Breast epithelium (tissue), 3 donors: ENCODE measurements around the gene OSBPL9.

Experiments used
- CTCF ChIP-seq, 3 donors: fragments of 450-650 bp; IDR thresholded peaks; one replicate each; pipeline ENCODE4 v1.5.1; 2016 to 2017; ENCODE audit warnings: antibody characterized with exemption in 3 of 3, mild to moderate bottlenecking in 3 of 3, moderate library complexity in 3 of 3
- POLR2A ChIP-seq: fragments of 450-650 bp; IDR thresholded peaks from one replicate; pipeline ENCODE4 v1.6.1; 2016; ENCODE audit warnings: antibody characterized with exemption, mild to moderate bottlenecking, moderate library complexity
- POLR2AphosphoS5 ChIP-seq, 3 donors: sonication (generic); formaldehyde crosslinking; IDR thresholded peaks; one replicate each; pipeline ENCODE4 v1.6.1; 2017; ENCODE audit warnings: antibody characterized with exemption in 3 of 3

GRCh38 chr1:51697166-51697565, 80.3 kb downstream of the OSBPL9 start:
- TF ChIP-seq POLR2AphosphoS5 (IDR thresholded peaks at IDR 0.05) (no peak), CTCF (IDR thresholded peaks at IDR 0.05) (no peak), POLR2A (no peak)
